HG02884 (cell line): Measurements from ENCODE around the gene USP22.
A peak's percentile ranks its signal among the peaks of the same experiment; 100 is the strongest.

Experiments used
- ATAC-seq: cut with Tn5 transposase; IDR thresholded peaks from one replicate; pipeline ENCODE4 v1.9.1; 2021; ENCODE audit warnings: mild to moderate bottlenecking, moderate library complexity; ENCODE audit not compliant: unreplicated experiment

Gene USP22

GRCh38 chr17:21049457-21049856 lies 6.6 kb upstream of the USP22 start:
- no peak for ATAC-seq

GRCh38 chr17:21046216-21046615 lies 3.4 kb upstream of the USP22 start:
- ATAC-seq: no peak

- no peak for ATAC-seq
Observed at GRCh38 chr17:21044971-21045370, 2.2 kb upstream of the USP22 start.

GRCh38 chr17:21043296-21044232 lies 753 bp upstream of the USP22 start:
- ATAC-seq: peak; percentile 86

- ATAC-seq: no peak
Observed at GRCh38 chr17:21041741-21042457, 912 bp downstream of the USP22 start.

GRCh38 chr17:21039839-21040575 lies 2.8 kb downstream of the USP22 start:
- ATAC-seq: no peak

- no peak for ATAC-seq
Observed at GRCh38 chr17:21037117-21037803, 5.6 kb downstream of the USP22 start.

- ATAC-seq: no peak
Observed at GRCh38 chr17:21036361-21036881, 6.4 kb downstream of the USP22 start.

GRCh38 chr17:21035406-21035805 lies 7.4 kb downstream of the USP22 start:
- ATAC-seq: no peak

- no peak for ATAC-seq
Observed at GRCh38 chr17:21034340-21035235, 8.2 kb downstream of the USP22 start.

- no peak for ATAC-seq
Observed at GRCh38 chr17:21033350-21033749, 9.5 kb downstream of the USP22 start.

GRCh38 chr17:21031756-21032396 lies 10.9 kb downstream of the USP22 start:
- no peak for ATAC-seq

- ATAC-seq: no peak
Observed at GRCh38 chr17:21030375-21030774, 12.4 kb downstream of the USP22 start.

- no peak for ATAC-seq
Observed at GRCh38 chr17:21029515-21029914, 13.3 kb downstream of the USP22 start.

GRCh38 chr17:21029036-21029435 lies 13.8 kb downstream of the USP22 start:
- ATAC-seq: no peak

- no peak for ATAC-seq
Observed at GRCh38 chr17:21028192-21028591, 14.6 kb downstream of the USP22 start.

- ATAC-seq: no peak
Observed at GRCh38 chr17:21027031-21027430, 15.8 kb downstream of the USP22 start.

GRCh38 chr17:21025451-21025850 lies 17.4 kb downstream of the USP22 start:
- ATAC-seq: no peak

- no peak for ATAC-seq
Observed at GRCh38 chr17:21024024-21024423, 18.8 kb downstream of the USP22 start.
